IMR-90 (cell line): Measurements from ENCODE around the gene NINJ2. TPM values are rescaled to one million over a fixed set of nuclear protein-coding genes. Genes with fewer than 3 reads are reported as not detected.

ENCODE experiments used
- ATAC-seq: fragments of 200-7000 bp; cut with Tn5 transposase; 2 replicates; pipeline ENCODE4 v1.9.1; 2020; ENCODE audit warnings: low read depth, mild to moderate bottlenecking, moderate library complexity
- BruUV-seq: library from RNA; stranded (reverse); fragments of 400-500 nt; replicated peaks from 2 replicates; lab custom pipeline; 2021; lab: Mats Ljungman, UMichigan
- CTCF ChIA-PET: fragments of 300-600 bp; formaldehyde crosslinking; extraction: SDS; loops from one replicate; lab custom pipeline; 2021; ENCODE audit warnings: antibody characterized with exemption; lab: Yijun Ruan, JAX
- POLR2A ChIA-PET: fragments of 300-600 bp; sonication (Branson Sonifier 250); formaldehyde crosslinking; loops from one replicate; lab custom pipeline; 2022; ENCODE audit warnings: antibody characterized with exemption; ENCODE audit not compliant: unreplicated experiment; lab: Charles Lee
- DNase-seq: peaks from one replicate; pipeline ENCODE4 v3.0.0; 2013
- H2AFZ ChIP-seq: replicated peaks from 2 replicates; pipeline ENCODE3; 2013; ENCODE audit warnings: low read length, mild to moderate bottlenecking; ENCODE audit not compliant: poor library complexity
- H2AK5ac ChIP-seq: 2 replicates; pipeline ENCODE4 v1.6.1; 2013; ENCODE audit warnings: low read depth, low read length, inconsistent platforms
- H2AK9ac ChIP-seq: replicated peaks from 2 replicates; pipeline ENCODE3; 2013; ENCODE audit warnings: mild to moderate bottlenecking, low read depth, low read length, moderate library complexity; ENCODE audit not compliant: poor library complexity
- H2BK120ac ChIP-seq: 2 replicates; pipeline ENCODE4 v1.6.1; 2013; ENCODE audit warnings: low read depth, low read length, inconsistent platforms
- H2BK15ac ChIP-seq: 3 replicates; pipeline ENCODE4 v1.6.1; 2013; ENCODE audit warnings: low read depth, low read length, inconsistent platforms
- H2BK20ac ChIP-seq: 2 replicates; pipeline ENCODE4 v1.6.1; 2013; ENCODE audit warnings: low read depth, mild to moderate bottlenecking, inconsistent platforms, low read length, moderate library complexity
- H2BK5ac ChIP-seq: 2 replicates; pipeline ENCODE4 v1.6.1; 2013; ENCODE audit warnings: mild to moderate bottlenecking, low read depth, low read length, inconsistent platforms; ENCODE audit not compliant: poor library complexity, severe bottlenecking
- H3K14ac ChIP-seq: replicated peaks from 2 replicates; pipeline ENCODE4 v1.6.1; 2013; ENCODE audit warnings: low read depth, low read length, inconsistent platforms
- H3K18ac ChIP-seq: 2 replicates; pipeline ENCODE4 v1.6.1; 2013; ENCODE audit warnings: low read depth, low read length, control low read depth
- H3K23ac ChIP-seq: 2 replicates; pipeline ENCODE4 v1.6.1; 2013; ENCODE audit warnings: low read depth, low read length, inconsistent platforms
- H3K27ac ChIP-seq: 2 replicates; pipeline ENCODE4 v1.5.1; 2013; ENCODE audit warnings: mild to moderate bottlenecking, control low read depth, low read length; ENCODE audit not compliant: insufficient read depth
- H3K27me3 ChIP-seq: 2 replicates; pipeline ENCODE4 v1.6.1; 2013; ENCODE audit warnings: low read length; ENCODE audit not compliant: control insufficient read depth, insufficient read depth
- H3K36me3 ChIP-seq: 2 replicates; pipeline ENCODE4 v1.6.1; 2013; ENCODE audit warnings: low read length, mixed read lengths; ENCODE audit not compliant: control insufficient read depth, insufficient read depth
- H3K4ac ChIP-seq: 2 replicates; pipeline ENCODE4 v1.6.1; 2013; ENCODE audit warnings: low read depth, low read length, inconsistent platforms
- H3K4me1 ChIP-seq: 2 replicates; pipeline ENCODE4 v1.6.1; 2013; ENCODE audit warnings: low read length, mixed read lengths; ENCODE audit not compliant: control insufficient read depth, insufficient read depth
- H3K4me2 ChIP-seq: 2 replicates; pipeline ENCODE4 v1.6.1; 2013; ENCODE audit warnings: low read depth, mild to moderate bottlenecking, control low read depth, low read length, moderate library complexity
- H3K4me3 ChIP-seq: 2 replicates; pipeline ENCODE4 v1.5.1; 2013; ENCODE audit warnings: low read depth, mild to moderate bottlenecking, control low read depth, low read length, moderate library complexity; ENCODE audit not compliant: insufficient read depth
- H3K56ac ChIP-seq: 2 replicates; pipeline ENCODE4 v1.6.1; 2013; ENCODE audit warnings: low read length, inconsistent platforms; ENCODE audit not compliant: insufficient read depth; ENCODE audit errors: extremely low read depth
- H3K79me1 ChIP-seq, 2 experiments: 2 replicates each; pipeline ENCODE4 v1.6.1; 2013; ENCODE audit warnings: low read length in 2 of 2, inconsistent platforms in 1 of 2, low read depth in 1 of 2
- H3K9ac ChIP-seq: 2 replicates; pipeline ENCODE4 v1.6.1; 2013; ENCODE audit warnings: low read depth, low read length, control low read depth
- H3K9me1 ChIP-seq: 2 replicates; pipeline ENCODE4 v1.6.1; 2013; ENCODE audit warnings: low read length, inconsistent platforms; ENCODE audit not compliant: insufficient read depth
- H3K9me3 ChIP-seq: 2 replicates; pipeline ENCODE4 v1.6.1; 2013; ENCODE audit warnings: low read length; ENCODE audit not compliant: control insufficient read depth, insufficient read depth
- H4K20me1 ChIP-seq: 2 replicates; pipeline ENCODE4 v1.6.1; 2013; ENCODE audit warnings: low read length, inconsistent platforms; ENCODE audit not compliant: insufficient read depth
- H4K5ac ChIP-seq: 2 replicates; pipeline ENCODE4 v1.6.1; 2013; ENCODE audit warnings: mild to moderate bottlenecking, low read depth, low read length, control low read depth
- H4K8ac ChIP-seq, 2 experiments: 2 replicates each; pipeline ENCODE4 v1.6.1; 2013; ENCODE audit warnings: low read depth in 2 of 2, low read length in 2 of 2, control low read depth in 1 of 2, inconsistent platforms in 1 of 2
- H4K91ac ChIP-seq: 2 replicates; pipeline ENCODE4 v1.6.1; 2013; ENCODE audit warnings: low read depth, low read length, inconsistent platforms; ENCODE audit not compliant: insufficient read depth
- BHLHE40 ChIP-seq: fragments of 150-350 bp; IDR thresholded peaks from 2 replicates; pipeline ENCODE4 v1.6.1; 2016; ENCODE audit warnings: mild to moderate bottlenecking, low read depth, low read length
- CEBPB ChIP-seq: IDR thresholded peaks from 2 replicates; pipeline ENCODE4 v1.6.1; 2012; ENCODE audit warnings: low read depth, low read length, improper control_type of control experiment
- CHD1 ChIP-seq: IDR thresholded peaks from 2 replicates; pipeline ENCODE4 v1.6.1; 2012; ENCODE audit warnings: low read depth, low read length, improper control_type of control experiment
- FOS ChIP-seq: fragments of 150-350 bp; IDR thresholded peaks from 2 replicates; pipeline ENCODE4 v1.6.1; 2016; ENCODE audit warnings: low read depth, low read length
- NFE2L2 ChIP-seq: fragments of 150-350 bp; IDR thresholded peaks from 2 replicates; pipeline ENCODE4 v1.6.1; 2016; ENCODE audit warnings: low read depth, mild to moderate bottlenecking, low read length
- POLR2A ChIP-seq: IDR thresholded peaks from 2 replicates; pipeline ENCODE4 v1.6.1; 2012; ENCODE audit warnings: mild to moderate bottlenecking, low read depth, low read length
- RAD21 ChIP-seq: IDR thresholded peaks from 2 replicates; pipeline ENCODE4 v1.6.1; 2012; ENCODE audit warnings: low read length, improper control_type of control experiment
- RCOR1 ChIP-seq: IDR thresholded peaks from 2 replicates; pipeline ENCODE4 v1.6.1; 2012; ENCODE audit warnings: mild to moderate bottlenecking, low read length, improper control_type of control experiment; ENCODE audit not compliant: insufficient replicate concordance
- RFX5 ChIP-seq: IDR thresholded peaks from 2 replicates; pipeline ENCODE4 v1.8.0; 2012; ENCODE audit warnings: low read depth, mild to moderate bottlenecking, low read length, moderate library complexity
- SMC3 ChIP-seq: fragments of 150-350 bp; IDR thresholded peaks from 2 replicates; pipeline ENCODE4 v1.6.1; 2016; ENCODE audit warnings: low read depth, mild to moderate bottlenecking, antibody characterized with exemption, low read length, moderate library complexity
- WGBS, 2 experiments: methylation state at CpG; one replicate each; pipeline versions ENCODE4 v1.1.5 to v1.1.7; 2013; ENCODE audit warnings: missing lambda C conversion rate in 2 of 2; ENCODE audit not compliant: insufficient read length in 1 of 2; ENCODE audit errors: extremely low coverage in 2 of 2; 5-methylcytosine and 5-hydroxymethylcytosine counted together
- dilution Hi-C: fragments of 300-500 bp; cut with HindIII; formaldehyde crosslinking; loops from one replicate; pipeline ENCODE4 v1.14.3; 2018; ENCODE audit warnings: low sequenced_read_pairs; ENCODE audit not compliant: unreplicated experiment
- in situ Hi-C: fragments of 300-500 bp; cut with MboI; formaldehyde crosslinking; loops from 3 replicates; pipeline ENCODE4 v1.14.3; 2019; ENCODE audit warnings: low sequenced_read_pairs, inconsistent platforms, mixed read lengths
- intact Hi-C: fragments of 100-400 bp; cut with micrococcal nuclease; formaldehyde crosslinking; loops from 2 replicates; pipeline ENCODE4 v1.10.0; 2022
- polyA plus RNA-seq, 3 experiments: library from polyadenylated mRNA; depleted of rRNA; stranded (reverse); fragments of >200 nt; gene quantifications; 2 replicates each; pipeline ENCODE4 v1.2.3, GENCODE V29; 2012; ENCODE audit warnings: low replicate concordance in 1 of 3
- total RNA-seq: library from RNA; depleted of rRNA; stranded (reverse); fragments of >200 nt; gene quantifications from 2 replicates; pipeline ENCODE4 v1.2.3, GENCODE V29; 2012
- TF ChIP-seq, protein P1 (sequence below): fragments of 150-350 bp; IDR thresholded peaks from 2 replicates; pipeline ENCODE4 v1.6.1; 2017; ENCODE audit warnings: mild to moderate bottlenecking, antibody characterized with exemption, low read length, low read depth
- TF ChIP-seq, protein P2 (sequence below): fragments of 150-350 bp; IDR thresholded peaks from 2 replicates; pipeline ENCODE4 v1.6.1; 2016; ENCODE audit warnings: low read depth, mild to moderate bottlenecking, low read length, moderate library complexity, borderline replicate concordance
- TF ChIP-seq, protein P3 (sequence below): conservative IDR thresholded peaks from 2 replicates; pipeline ENCODE4 v1.5.1; 2012; ENCODE audit warnings: mild to moderate bottlenecking, low read depth, low read length, improper control_type of control experiment

The NINJ2 gene
- total and polyA plus RNA-seq, 2 of the 4 experiments (the other 2 are of a cell fraction): not detected

DNA sequence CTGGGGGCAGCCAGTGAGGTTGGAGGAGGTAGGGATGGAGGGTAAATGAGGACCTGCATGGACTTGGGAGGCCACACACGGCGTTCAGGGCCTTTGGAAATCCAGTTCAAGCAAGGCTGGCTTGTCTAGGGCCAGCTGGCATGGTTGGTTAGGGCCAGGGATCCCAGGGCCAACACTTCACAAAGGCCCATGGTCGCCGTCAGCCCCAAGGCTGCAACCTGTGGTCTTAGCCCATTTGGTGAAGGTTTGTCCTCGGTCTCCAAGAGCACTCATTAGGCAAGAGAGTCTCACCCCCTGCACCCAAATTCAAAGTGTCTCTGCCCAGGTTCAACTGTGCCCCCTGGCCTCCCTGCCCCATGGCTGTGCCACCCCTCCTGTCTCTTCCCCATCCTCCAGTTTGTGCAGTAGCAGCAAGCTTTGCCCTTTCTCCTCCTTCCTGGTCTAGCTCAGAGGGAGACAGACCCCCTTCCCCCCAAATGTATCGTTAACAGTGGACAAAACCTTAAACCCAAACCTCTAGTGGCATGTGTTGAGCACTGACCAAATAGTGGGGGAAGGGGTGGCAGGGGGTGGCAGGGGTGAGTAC lies 94.1 kb downstream of the NINJ2 start (continued):
- TF ChIP-seq SMC3: no peak
- TF ChIP-seq CHD1: no peak
- TF ChIP-seq, protein P1, sequence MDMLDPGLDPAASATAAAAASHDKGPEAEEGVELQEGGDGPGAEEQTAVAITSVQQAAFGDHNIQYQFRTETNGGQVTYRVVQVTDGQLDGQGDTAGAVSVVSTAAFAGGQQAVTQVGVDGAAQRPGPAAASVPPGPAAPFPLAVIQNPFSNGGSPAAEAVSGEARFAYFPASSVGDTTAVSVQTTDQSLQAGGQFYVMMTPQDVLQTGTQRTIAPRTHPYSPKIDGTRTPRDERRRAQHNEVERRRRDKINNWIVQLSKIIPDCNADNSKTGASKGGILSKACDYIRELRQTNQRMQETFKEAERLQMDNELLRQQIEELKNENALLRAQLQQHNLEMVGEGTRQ: no peak
- no peak for TF ChIP-seq RFX5

DNA sequence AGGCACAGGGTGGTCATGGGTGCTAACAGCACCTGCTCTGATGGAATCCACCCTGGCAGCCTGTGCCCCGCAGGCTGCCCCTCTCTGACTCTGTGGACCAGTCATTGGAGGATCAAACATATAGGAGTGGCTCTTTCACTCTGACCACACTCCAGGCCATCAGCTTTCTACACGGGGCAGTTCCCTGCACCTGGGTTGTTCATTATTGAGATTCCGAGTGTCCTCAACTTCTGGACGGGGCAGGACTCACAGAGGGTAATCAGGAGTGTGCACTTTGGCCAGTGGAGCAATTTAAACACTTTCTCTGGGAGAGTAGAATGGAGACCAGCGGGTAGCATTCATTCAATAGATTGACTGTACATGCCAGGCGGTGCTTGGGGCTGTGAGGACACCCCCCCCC lies 94.8 kb downstream of the NINJ2 start:
- no peak overlapping the region for H4K5ac ChIP-seq
- WGBS, 2 experiments: 83% methylated on average over 1 of the region's 6 CpGs; no CpG with 5 or more reads in 1 of the 2 experiments
- peaks cover 29% of the 10 kb centered on the region for H3K27me3 ChIP-seq
- H3K4me2 ChIP-seq: no peak overlapping the region
- no peak for DNase-seq
- no peak overlapping the region for H3K14ac ChIP-seq
- H4K8ac ChIP-seq: no peak overlapping the region
- ChIA-PET CTCF (interaction anchor here (1.2 kb wide), 1 partner anchor 183 kb away, joined by 3 read pairs; no protein-coding TSS in a partner anchor), POLR2A (no interaction called here)
- H2AFZ ChIP-seq: no peak overlapping the region
- peaks cover 16% of the 10 kb centered on the region for H3K9me1 ChIP-seq
- H2BK5ac ChIP-seq: no peak overlapping the region
- H3K36me3 ChIP-seq: no peaks in the 10 kb centered on the region
- no peak overlapping the region for H3K56ac ChIP-seq
- H2BK15ac ChIP-seq: no peak overlapping the region
- H4K20me1 ChIP-seq: no peaks in the 10 kb centered on the region
- H4K91ac ChIP-seq: no peak overlapping the region
- peaks cover 0 to 17% of the 10 kb centered on the region in 2 experiments; a peak in 2 of 4 replicates for H3K79me1 ChIP-seq
- intact Hi-C loops (no loop called here), in situ Hi-C loops (loop anchor here (10.0 kb wide), 1 partner anchor 526 kb away; no protein-coding TSS in a partner anchor), dilution Hi-C loops (no loop called here)
- BruUV-seq: no TSS peak
- H3K4ac ChIP-seq: no peak overlapping the region
- H3K4me3 ChIP-seq: no peak overlapping the region
- H3K27ac ChIP-seq: no peak overlapping the region
- H3K9ac ChIP-seq: no peak overlapping the region
- H3K4me1 ChIP-seq: peaks cover 14% of the 10 kb centered on the region
- H2AK5ac ChIP-seq: no peak overlapping the region
- H2BK20ac ChIP-seq: no peak overlapping the region
- H2BK120ac ChIP-seq: no peak overlapping the region
- H3K9me3 ChIP-seq: no peaks in the 10 kb centered on the region
- no peak for ATAC-seq
- no peak overlapping the region for H3K18ac ChIP-seq
- H2AK9ac ChIP-seq: no peak overlapping the region
- H3K23ac ChIP-seq: no peak overlapping the region
- TF ChIP-seq, protein P2, sequence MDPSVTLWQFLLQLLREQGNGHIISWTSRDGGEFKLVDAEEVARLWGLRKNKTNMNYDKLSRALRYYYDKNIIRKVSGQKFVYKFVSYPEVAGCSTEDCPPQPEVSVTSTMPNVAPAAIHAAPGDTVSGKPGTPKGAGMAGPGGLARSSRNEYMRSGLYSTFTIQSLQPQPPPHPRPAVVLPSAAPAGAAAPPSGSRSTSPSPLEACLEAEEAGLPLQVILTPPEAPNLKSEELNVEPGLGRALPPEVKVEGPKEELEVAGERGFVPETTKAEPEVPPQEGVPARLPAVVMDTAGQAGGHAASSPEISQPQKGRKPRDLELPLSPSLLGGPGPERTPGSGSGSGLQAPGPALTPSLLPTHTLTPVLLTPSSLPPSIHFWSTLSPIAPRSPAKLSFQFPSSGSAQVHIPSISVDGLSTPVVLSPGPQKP: no peak
- no peak for TF ChIP-seq RAD21
- no peak for TF ChIP-seq CEBPB
- TF ChIP-seq RCOR1: no peak
- TF ChIP-seq NFE2L2: no peak
- TF ChIP-seq RFX5: no peak
- TF ChIP-seq POLR2A: no peak
- no peak for TF ChIP-seq BHLHE40
- TF ChIP-seq, protein P3, sequence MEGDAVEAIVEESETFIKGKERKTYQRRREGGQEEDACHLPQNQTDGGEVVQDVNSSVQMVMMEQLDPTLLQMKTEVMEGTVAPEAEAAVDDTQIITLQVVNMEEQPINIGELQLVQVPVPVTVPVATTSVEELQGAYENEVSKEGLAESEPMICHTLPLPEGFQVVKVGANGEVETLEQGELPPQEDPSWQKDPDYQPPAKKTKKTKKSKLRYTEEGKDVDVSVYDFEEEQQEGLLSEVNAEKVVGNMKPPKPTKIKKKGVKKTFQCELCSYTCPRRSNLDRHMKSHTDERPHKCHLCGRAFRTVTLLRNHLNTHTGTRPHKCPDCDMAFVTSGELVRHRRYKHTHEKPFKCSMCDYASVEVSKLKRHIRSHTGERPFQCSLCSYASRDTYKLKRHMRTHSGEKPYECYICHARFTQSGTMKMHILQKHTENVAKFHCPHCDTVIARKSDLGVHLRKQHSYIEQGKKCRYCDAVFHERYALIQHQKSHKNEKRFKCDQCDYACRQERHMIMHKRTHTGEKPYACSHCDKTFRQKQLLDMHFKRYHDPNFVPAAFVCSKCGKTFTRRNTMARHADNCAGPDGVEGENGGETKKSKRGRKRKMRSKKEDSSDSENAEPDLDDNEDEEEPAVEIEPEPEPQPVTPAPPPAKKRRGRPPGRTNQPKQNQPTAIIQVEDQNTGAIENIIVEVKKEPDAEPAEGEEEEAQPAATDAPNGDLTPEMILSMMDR: no peak
- no peak for TF ChIP-seq FOS
